ENCODE results near the gene YIPF5. TPM values are rescaled to one million over a fixed set of nuclear protein-coding genes. Genes with fewer than 3 reads are reported as not detected.

YIPF5 gene
- total RNA-seq (10 to 100 TPM; 18.2 to 43.9 (median 31.0) TPM), polyA plus RNA-seq (10 to 100 TPM in 1 of 2 donors, 1 to 10 TPM in 1; 4.1 to 24.9 TPM)
- long read RNA-seq, donor 1, transcript YIPF5-201 (6 exons, 3,147 nt), result major isoform, 32 of 37 reads
- long read RNA-seq, donor 1, partial matches to known transcripts, result 0 of 37 reads
- long read RNA-seq, donor 1, other reads (novel, unspliced or antisense), result 5 of 37 reads
- long read RNA-seq, donor 2, transcript YIPF5-201 (6 exons, 3,147 nt), result major isoform, 190 of 217 reads
- long read RNA-seq, donor 2, partial matches to known transcripts, result 1 of 217 reads
- long read RNA-seq, donor 2, other reads (novel, unspliced or antisense), result 22 of 217 reads
- long read RNA-seq, donor 3, transcript YIPF5-201 (6 exons, 3,147 nt), result major isoform, 30 of 34 reads
- long read RNA-seq, donor 3, partial matches to known transcripts, result 1 of 34 reads
- long read RNA-seq, donor 3, other reads (novel, unspliced or antisense), result 2 of 34 reads

DNA sequence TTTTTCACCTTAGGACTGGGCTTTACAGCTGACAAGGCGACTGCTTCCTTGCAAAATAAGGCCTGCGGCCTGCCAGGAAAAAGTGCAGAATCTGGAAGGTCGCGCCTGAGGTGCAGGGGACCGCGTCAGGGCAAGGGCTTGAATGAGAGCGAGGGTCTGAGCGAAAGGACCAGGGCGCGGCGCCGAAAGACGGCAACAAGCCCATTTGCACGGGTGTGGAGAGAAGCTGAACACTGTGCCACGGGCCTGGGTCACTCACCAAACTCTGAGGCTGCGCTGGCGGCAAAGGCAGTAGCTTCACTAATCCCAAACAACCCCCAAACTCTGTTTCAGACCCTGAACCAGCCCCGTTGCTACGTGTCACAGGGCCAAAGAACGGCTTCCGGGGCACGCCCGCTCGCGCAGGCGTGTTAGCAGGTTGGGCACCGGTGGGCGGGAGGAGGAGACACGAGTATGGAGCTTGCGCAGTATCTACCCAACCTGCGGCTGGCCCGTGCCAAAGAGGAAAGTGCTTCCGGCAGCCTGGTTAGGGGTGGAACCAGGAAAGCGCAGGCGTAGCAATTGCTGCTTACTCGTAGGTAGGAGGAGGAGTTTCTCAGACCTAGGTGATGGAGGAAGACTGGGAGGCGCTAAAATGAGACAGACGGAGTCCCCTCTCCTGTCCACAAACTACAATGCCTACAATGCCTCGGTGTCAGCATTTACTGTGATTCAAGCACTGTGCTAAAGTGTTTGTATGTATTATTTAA, at the start of gene YIPF5, which contains the start of gene KCTD16:
Gene YIPF5 (minus strand): TSS at position 384 of the 749 bp plus-strand sequence. CDS start 704 bp downstream, outside the sequence.
Gene KCTD16 (plus strand): TSS at position 598 of the 749 bp plus-strand sequence.
- H3K27ac ChIP-seq, result peak within 1 kb of the TSS in 11 of 12 donors; percentile 67 to 87 (median 81)
- H3K4me1 ChIP-seq, result peaks cover 0 to 33% (median 23%) of the 10 kb centered on the region in 12 donors
- 0 to 1% (median 1%) methylated on average over 23 to 39 of the region's 39 CpGs for WGBS, 4 donors

DNA sequence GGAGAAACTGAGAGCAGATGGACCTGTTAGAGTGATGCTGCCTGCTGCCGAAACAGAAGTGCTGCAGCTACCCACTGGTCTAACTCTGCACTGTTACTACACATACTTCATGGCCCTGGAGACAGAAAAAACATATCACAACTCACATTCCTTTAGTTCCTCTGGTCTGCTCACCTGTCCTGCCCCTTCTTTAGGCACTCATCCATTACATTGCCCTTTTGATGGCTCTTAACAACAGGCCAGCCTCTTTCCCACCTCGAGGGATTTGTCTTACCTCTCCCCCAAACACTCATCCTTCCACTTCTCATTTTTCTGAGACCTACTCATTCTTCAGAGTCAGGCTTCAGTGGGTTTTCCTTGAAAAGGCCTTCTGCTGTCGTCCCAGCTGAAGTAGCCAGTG, 49.4 kb upstream of the YIPF5 start:
- Histone ChIP-seq H3K9me3 (no peaks in the 10 kb centered on the region), H3K27ac (no peak overlapping the region), H3K4me1 (no peaks in the 10 kb centered on the region), H3K4me3 (no peak overlapping the region), H3K27me3 (peaks cover 0 to 6% (median 0%) of the 10 kb centered on the region in 9 donors), H3K36me3 (no peaks in the 10 kb centered on the region)
- ATAC-seq (no peak), DNase-seq (no peak)
- intact Hi-C loops (cut with DNase I), result no loop called here
- WGBS, 4 donors, result 70 to 78% (median 74%) methylated on average over 3 of the region's 3 CpGs
- TF ChIP-seq POLR2A (IDR thresholded peaks at IDR 0.05), result no peak
- TF ChIP-seq, protein P1, sequence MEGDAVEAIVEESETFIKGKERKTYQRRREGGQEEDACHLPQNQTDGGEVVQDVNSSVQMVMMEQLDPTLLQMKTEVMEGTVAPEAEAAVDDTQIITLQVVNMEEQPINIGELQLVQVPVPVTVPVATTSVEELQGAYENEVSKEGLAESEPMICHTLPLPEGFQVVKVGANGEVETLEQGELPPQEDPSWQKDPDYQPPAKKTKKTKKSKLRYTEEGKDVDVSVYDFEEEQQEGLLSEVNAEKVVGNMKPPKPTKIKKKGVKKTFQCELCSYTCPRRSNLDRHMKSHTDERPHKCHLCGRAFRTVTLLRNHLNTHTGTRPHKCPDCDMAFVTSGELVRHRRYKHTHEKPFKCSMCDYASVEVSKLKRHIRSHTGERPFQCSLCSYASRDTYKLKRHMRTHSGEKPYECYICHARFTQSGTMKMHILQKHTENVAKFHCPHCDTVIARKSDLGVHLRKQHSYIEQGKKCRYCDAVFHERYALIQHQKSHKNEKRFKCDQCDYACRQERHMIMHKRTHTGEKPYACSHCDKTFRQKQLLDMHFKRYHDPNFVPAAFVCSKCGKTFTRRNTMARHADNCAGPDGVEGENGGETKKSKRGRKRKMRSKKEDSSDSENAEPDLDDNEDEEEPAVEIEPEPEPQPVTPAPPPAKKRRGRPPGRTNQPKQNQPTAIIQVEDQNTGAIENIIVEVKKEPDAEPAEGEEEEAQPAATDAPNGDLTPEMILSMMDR (IDR thresholded peaks at IDR 0.05), result no peak

More for the DNA sequence above, at the start of gene YIPF5, which contains the start of gene KCTD16:
- TF ChIP-seq POLR2A (IDR thresholded peaks at IDR 0.05), result peak in 1 of 2 donors; percentile 63
- TF ChIP-seq, protein P1 (IDR thresholded peaks at IDR 0.05), result no peak
- peak within 1 kb of the TSS; percentile 56 to 95 (median 78) for H3K4me3 ChIP-seq
- no peaks in the 10 kb centered on the region for H3K9me3 ChIP-seq
- peaks cover 0 to 39% (median 35%) of the 10 kb centered on the region in 9 donors for H3K36me3 ChIP-seq
- DNase-seq, result peak; percentile 94 to 98 (median 96)
- peaks cover 0 to 5% (median 0%) of the 10 kb centered on the region in 9 donors for H3K27me3 ChIP-seq
- ATAC-seq, result peak; percentile 99 to 100 (median 100)
- intact Hi-C loops (cut with DNase I), result no loop called here

DNA sequence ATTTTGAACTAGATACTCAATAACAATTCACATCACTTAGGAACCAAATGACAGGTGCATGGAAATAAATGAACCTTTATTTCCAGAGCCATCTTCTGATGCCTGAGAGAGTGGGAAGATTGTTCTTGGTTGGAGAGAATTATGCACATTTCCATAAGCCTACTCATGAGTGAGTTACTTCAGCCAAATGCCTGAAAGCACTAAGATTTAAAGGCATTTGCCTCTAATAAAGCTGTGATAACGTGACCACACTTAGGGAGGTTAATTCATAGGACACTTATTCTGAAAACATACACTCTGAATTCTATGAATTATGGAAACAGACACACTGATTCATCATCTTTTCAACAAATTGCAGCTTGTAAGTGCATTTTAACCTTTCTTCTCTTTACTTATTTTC, 40.2 kb upstream of the YIPF5 start:
- TF ChIP-seq, protein P1 (IDR thresholded peaks at IDR 0.05), result no peak
- TF ChIP-seq POLR2A (IDR thresholded peaks at IDR 0.05), result no peak
- H3K9me3 ChIP-seq, result no peaks in the 10 kb centered on the region
- H3K4me3 ChIP-seq, result no peak overlapping the region
- DNase-seq (no peak), ATAC-seq (no peak)
- no peak overlapping the region for H3K27ac ChIP-seq
- H3K4me1 ChIP-seq, result peaks cover 0 to 3% (median 0%) of the 10 kb centered on the region in 12 donors
- intact Hi-C loops (cut with DNase I), result no loop called here
- 53 to 70% (median 64%) methylated on average over 1 of the region's 1 CpG for WGBS, 4 donors
- no peaks in the 10 kb centered on the region for H3K36me3 ChIP-seq
- H3K27me3 ChIP-seq, result peaks cover 6 to 50% (median 34%) of the 10 kb centered on the region in 9 donors

Data from heart left ventricle (tissue), 16 donors.